ENCODE data around the gene ENOX2. TPM values are rescaled to one million over a fixed set of nuclear protein-coding genes. Genes with fewer than 3 reads are reported as not detected.
"Not testable (repeated sequence)": the region's sequence is repeated elsewhere in the genome, so short reads cannot be mapped to it uniquely, and the experiment has no call there.

Gene ENOX2
- total RNA-seq, 1 experiment from 2014 or later = 4.0 TPM

GRCh38 chrX:130746709-130747342, 156.2 kb downstream of the ENOX2 start:
- H3K9me3 ChIP-seq = no peaks in the 10 kb centered on the region
- no peaks in the 10 kb centered on the region for H3K27me3 ChIP-seq
- DNase-seq = no peak
- H3K4me3 ChIP-seq = no peak overlapping the region
- no peaks in the 10 kb centered on the region for H3K36me3 ChIP-seq

GRCh38 chrX:130746077-130746476, 156.9 kb downstream of the ENOX2 start:
- H3K27me3 ChIP-seq = no peaks in the 10 kb centered on the region
- no peaks in the 10 kb centered on the region for H3K9me3 ChIP-seq
- H3K36me3 ChIP-seq = no peaks in the 10 kb centered on the region
- no peak overlapping the region for H3K4me3 ChIP-seq
- DNase-seq = no peak

- Histone ChIP-seq H3K27me3 (no peaks in the 10 kb centered on the region), H3K4me3 (no peak overlapping the region), H3K36me3 (no peaks in the 10 kb centered on the region), H3K9me3 (no peaks in the 10 kb centered on the region)
- no peak for DNase-seq
Measured at GRCh38 chrX:130741584-130741983, 161.4 kb downstream of the ENOX2 start.

GRCh38 chrX:130741151-130741550, 161.9 kb downstream of the ENOX2 start:
- H3K9me3 ChIP-seq = no peaks in the 10 kb centered on the region
- no peaks in the 10 kb centered on the region for H3K36me3 ChIP-seq
- no peaks in the 10 kb centered on the region for H3K27me3 ChIP-seq

GRCh38 chrX:130738638-130739195, 164.3 kb downstream of the ENOX2 start:
- H3K27me3 ChIP-seq = no peaks in the 10 kb centered on the region
- H3K36me3 ChIP-seq = no peaks in the 10 kb centered on the region
- no peaks in the 10 kb centered on the region for H3K9me3 ChIP-seq
- no peak for DNase-seq
- H3K4me3 ChIP-seq = no peak overlapping the region

More at GRCh38 chrX:130741151-130741550, 161.9 kb downstream of the ENOX2 start:
- H3K4me3 ChIP-seq = no peak overlapping the region
- no peak for DNase-seq

- no peak overlapping the region for H3K4me3 ChIP-seq
- H3K36me3 ChIP-seq = no peaks in the 10 kb centered on the region
- peaks cover 3% of the 10 kb centered on the region; the same call in 1 of the 2 replicates for H3K9me3 ChIP-seq
- DNase-seq = no peak
- no peaks in the 10 kb centered on the region for H3K27me3 ChIP-seq
Measured at GRCh38 chrX:130734713-130735112, 168.3 kb downstream of the ENOX2 start.

- no peak for DNase-seq
- no peaks in the 10 kb centered on the region for H3K36me3 ChIP-seq
- no peak overlapping the region for H3K4me3 ChIP-seq
- peaks cover 3% of the 10 kb centered on the region; the same call in 1 of the 2 replicates for H3K9me3 ChIP-seq
- H3K27me3 ChIP-seq = no peaks in the 10 kb centered on the region
Measured at GRCh38 chrX:130728208-130728607, 174.8 kb downstream of the ENOX2 start.

- Histone ChIP-seq H3K27me3 (no peaks in the 10 kb centered on the region), H3K4me3 (no peak overlapping the region), H3K9me3 (no peaks in the 10 kb centered on the region), H3K36me3 (no peaks in the 10 kb centered on the region)
- no peak for DNase-seq
Measured at GRCh38 chrX:130726661-130727060, 176.3 kb downstream of the ENOX2 start.

- Histone ChIP-seq H3K27me3 (no peaks in the 10 kb centered on the region), H3K4me3 (no peak overlapping the region), H3K36me3 (no peaks in the 10 kb centered on the region), H3K9me3 (no peaks in the 10 kb centered on the region)
- no peak for DNase-seq
Measured at GRCh38 chrX:130725519-130725918, 177.5 kb downstream of the ENOX2 start.

GRCh38 chrX:130719413-130719812, 183.6 kb downstream of the ENOX2 start:
- no peak for DNase-seq
- Histone ChIP-seq H3K27me3 (no peaks in the 10 kb centered on the region), H3K9me3 (no peaks in the 10 kb centered on the region), H3K4me3 (no peak overlapping the region), H3K36me3 (no peaks in the 10 kb centered on the region)

- Histone ChIP-seq H3K4me3 (no peak overlapping the region), H3K36me3 (no peaks in the 10 kb centered on the region), H3K27me3 (no peaks in the 10 kb centered on the region), H3K9me3 (no peaks in the 10 kb centered on the region)
- no peak for DNase-seq
Measured at GRCh38 chrX:130718137-130718536, 184.9 kb downstream of the ENOX2 start.

GRCh38 chrX:130716781-130717413, 186.1 kb downstream of the ENOX2 start:
- no peak overlapping the region for H3K4me3 ChIP-seq
- DNase-seq = no peak
- H3K9me3 ChIP-seq = no peaks in the 10 kb centered on the region
- H3K36me3 ChIP-seq = no peaks in the 10 kb centered on the region
- no peaks in the 10 kb centered on the region for H3K27me3 ChIP-seq

- no peaks in the 10 kb centered on the region for H3K27me3 ChIP-seq
- H3K9me3 ChIP-seq = no peaks in the 10 kb centered on the region
- no peak overlapping the region for H3K4me3 ChIP-seq
- DNase-seq = no peak
- H3K36me3 ChIP-seq = no peaks in the 10 kb centered on the region
Measured at GRCh38 chrX:130716346-130716745, 186.7 kb downstream of the ENOX2 start.

- H3K27me3 ChIP-seq = no peaks in the 10 kb centered on the region
- no peaks in the 10 kb centered on the region for H3K9me3 ChIP-seq
- H3K36me3 ChIP-seq = no peaks in the 10 kb centered on the region
- H3K4me3 ChIP-seq = no peak overlapping the region
- peak; percentile 33 for DNase-seq
Measured at GRCh38 chrX:130715299-130715698, 187.7 kb downstream of the ENOX2 start.

GRCh38 chrX:130714665-130715064, 188.3 kb downstream of the ENOX2 start:
- H3K9me3 ChIP-seq = no peaks in the 10 kb centered on the region
- H3K4me3 ChIP-seq = no peak overlapping the region
- no peaks in the 10 kb centered on the region for H3K36me3 ChIP-seq
- no peak for DNase-seq
- no peaks in the 10 kb centered on the region for H3K27me3 ChIP-seq

- H3K27me3 ChIP-seq = no peaks in the 10 kb centered on the region
- no peaks in the 10 kb centered on the region for H3K36me3 ChIP-seq
- H3K4me3 ChIP-seq = no peak overlapping the region
- no peaks in the 10 kb centered on the region for H3K9me3 ChIP-seq
- DNase-seq = no peak
Measured at GRCh38 chrX:130714135-130714534, 188.9 kb downstream of the ENOX2 start.

- not testable (repeated sequence) for H3K4me3 ChIP-seq, H3K27me3 ChIP-seq, H3K36me3 ChIP-seq, DNase-seq, H3K9me3 ChIP-seq
Measured at GRCh38 chrX:130709178-130709577, 193.8 kb downstream of the ENOX2 start.

GRCh38 chrX:130705591-130705990, 197.4 kb downstream of the ENOX2 start:
- DNase-seq = no peak
- no peaks in the 10 kb centered on the region for H3K27me3 ChIP-seq
- no peaks in the 10 kb centered on the region for H3K36me3 ChIP-seq
- no peak overlapping the region for H3K4me3 ChIP-seq
- no peaks in the 10 kb centered on the region for H3K9me3 ChIP-seq
